A673 (cell line): Measurements from ENCODE around the gene FRMD4B. TPM values are rescaled to one million over a fixed set of nuclear protein-coding genes. Genes with fewer than 3 reads are reported as not detected.

ENCODE experiments used
- BruUV-seq: library from RNA; stranded (reverse); fragments of 400-500 nt; replicated peaks from 2 replicates; lab custom pipeline; 2021; lab: Mats Ljungman, UMichigan
- CTCF ChIA-PET: fragments of 300-600 bp; sonication (Branson Sonifier 250); formaldehyde crosslinking; loops from one replicate; lab custom pipeline; 2022; ENCODE audit warnings: antibody characterized with exemption; lab: Charles Lee
- POLR2A ChIA-PET: fragments of 300-600 bp; sonication (Branson Sonifier 250); formaldehyde crosslinking; loops from one replicate; lab custom pipeline; 2022; ENCODE audit warnings: antibody characterized with exemption; ENCODE audit not compliant: low non-redundant PET; lab: Charles Lee
- DNase-seq: peaks from one replicate; pipeline ENCODE4 v3.0.0-alpha.2; 2015; ENCODE audit warnings: low spot score
- H3K27ac ChIP-seq: fragments of 200-600 bp; sonication (generic); 2 replicates; pipeline ENCODE4 v1.5.1; 2016; ENCODE audit warnings: mixed run types, low read depth, mild to moderate bottlenecking, mixed read lengths, antibody characterized with exemption, low read length; ENCODE audit not compliant: poor library complexity, severe bottlenecking
- H3K27me3 ChIP-seq: fragments of 200-600 bp; sonication (generic); replicated peaks from 2 replicates; pipeline ENCODE4 v1.6.1; 2017; ENCODE audit warnings: mixed run types, low read depth, mild to moderate bottlenecking, mixed read lengths, antibody characterized with exemption, low read length; ENCODE audit not compliant: insufficient read depth, poor library complexity
- H3K36me3 ChIP-seq: fragments of 200-600 bp; sonication (generic); 2 replicates; pipeline ENCODE4 v1.6.1; 2016; ENCODE audit warnings: mixed run types, mild to moderate bottlenecking, mixed read lengths, antibody characterized with exemption, low read length; ENCODE audit not compliant: insufficient read depth, poor library complexity, severe bottlenecking
- H3K4me1 ChIP-seq: fragments of 200-600 bp; sonication (generic); 2 replicates; pipeline ENCODE4 v1.6.1; 2017; ENCODE audit warnings: mixed run types, mild to moderate bottlenecking, mixed read lengths, antibody characterized with exemption, low read length; ENCODE audit not compliant: insufficient read depth, poor library complexity, severe bottlenecking
- H3K4me3 ChIP-seq: fragments of 200-600 bp; sonication (generic); 2 replicates; pipeline ENCODE4 v1.5.1; 2016; ENCODE audit warnings: low read depth, mixed run types, mild to moderate bottlenecking, mixed read lengths, low read length; ENCODE audit not compliant: poor library complexity, severe bottlenecking
- H3K9me3 ChIP-seq: fragments of 200-600 bp; sonication (generic); 2 replicates; pipeline ENCODE4 v1.6.1; 2016; ENCODE audit warnings: mixed run types, low read depth, mild to moderate bottlenecking, mixed read lengths, antibody characterized with exemption, low read length; ENCODE audit not compliant: poor library complexity, severe bottlenecking
- CTCF ChIP-seq: fragments of 300-800, 200-600 bp; sonication (generic); conservative IDR thresholded peaks from 2 replicates; pipeline ENCODE4 v1.5.1; 2017; ENCODE audit warnings: low read depth, mild to moderate bottlenecking, antibody characterized with exemption, low read length, moderate library complexity, mixed read lengths
- EZH2 ChIP-seq: fragments of 200-600 bp; sonication (generic); IDR thresholded peaks from 2 replicates; pipeline ENCODE4 v1.6.1; 2017; ENCODE audit warnings: borderline replicate concordance, low read depth, mild to moderate bottlenecking, mixed read lengths, antibody characterized with exemption, low read length; ENCODE audit not compliant: poor library complexity, severe bottlenecking
- intact Hi-C: fragments of 100-400 bp; cut with micrococcal nuclease; formaldehyde crosslinking; loops from one replicate; pipeline ENCODE4 v1.10.0; 2022; ENCODE audit not compliant: unreplicated experiment
- total RNA-seq: library from RNA; stranded (reverse); gene quantifications from 2 replicates; pipeline ENCODE4 v1.2.3, GENCODE V29; 2021

Gene FRMD4B
- total RNA-seq, 1 experiment from 2014 or later, result 0.21 TPM

GRCh38 chr3:69428657-69429255, 42.9 kb upstream of the FRMD4B start:
- ChIA-PET CTCF (no interaction called here), POLR2A (no interaction called here)
- Histone ChIP-seq H3K4me1 (peaks cover 4% of the 10 kb centered on the region), H3K27me3 (no peaks in the 10 kb centered on the region), H3K27ac (no peak overlapping the region), H3K36me3 (no peaks in the 10 kb centered on the region), H3K9me3 (no peaks in the 10 kb centered on the region), H3K4me3 (no peak overlapping the region)
- TF ChIP-seq CTCF (no peak), EZH2 (no peak)
- no TSS peak for BruUV-seq
- intact Hi-C loops, result loop anchor here (5.0 kb wide), 1 partner anchor 266 kb away; no protein-coding TSS in a partner anchor
- DNase-seq, result no peak

GRCh38 chr3:69426967-69427304, 41.0 kb upstream of the FRMD4B start:
- no peaks in the 10 kb centered on the region for H3K36me3 ChIP-seq
- no peaks in the 10 kb centered on the region for H3K4me1 ChIP-seq
- no peaks in the 10 kb centered on the region for H3K27me3 ChIP-seq
- intact Hi-C loops, result loop anchor here (5.0 kb wide), 1 partner anchor 265 kb away; no protein-coding TSS in a partner anchor
- ChIA-PET CTCF (no interaction called here), POLR2A (no interaction called here)
- H3K4me3 ChIP-seq, result no peak overlapping the region
- no peak for DNase-seq
- no TSS peak for BruUV-seq
- no peak overlapping the region for H3K27ac ChIP-seq
- TF ChIP-seq EZH2 (no peak), CTCF (no peak)
- no peaks in the 10 kb centered on the region for H3K9me3 ChIP-seq

- no peaks in the 10 kb centered on the region for H3K36me3 ChIP-seq
- H3K27me3 ChIP-seq, result no peaks in the 10 kb centered on the region
- H3K27ac ChIP-seq, result no peak overlapping the region
- no peak overlapping the region for H3K4me3 ChIP-seq
- POLR2A ChIA-PET, result no interaction called here
- TF ChIP-seq CTCF, result no peak
- TF ChIP-seq EZH2, result no peak
- intact Hi-C loops, result loop anchor here (5.0 kb wide), 1 partner anchor 264 kb away; no protein-coding TSS in a partner anchor
- BruUV-seq, result no TSS peak
- H3K4me1 ChIP-seq, result no peaks in the 10 kb centered on the region
- no peak for DNase-seq
- CTCF ChIA-PET, result no interaction called here
- H3K9me3 ChIP-seq, result no peaks in the 10 kb centered on the region
Observed at GRCh38 chr3:69426291-69426966, 40.5 kb upstream of the FRMD4B start.
